ENCODE data around the gene TTC34. TPM values are rescaled to one million over a fixed set of nuclear protein-coding genes. Genes with fewer than 3 reads are reported as not detected.

TTC34 gene
- total and polyA plus RNA-seq, 9 donors: 0.12 to 3.2 (median 2.2) TPM

DNA sequence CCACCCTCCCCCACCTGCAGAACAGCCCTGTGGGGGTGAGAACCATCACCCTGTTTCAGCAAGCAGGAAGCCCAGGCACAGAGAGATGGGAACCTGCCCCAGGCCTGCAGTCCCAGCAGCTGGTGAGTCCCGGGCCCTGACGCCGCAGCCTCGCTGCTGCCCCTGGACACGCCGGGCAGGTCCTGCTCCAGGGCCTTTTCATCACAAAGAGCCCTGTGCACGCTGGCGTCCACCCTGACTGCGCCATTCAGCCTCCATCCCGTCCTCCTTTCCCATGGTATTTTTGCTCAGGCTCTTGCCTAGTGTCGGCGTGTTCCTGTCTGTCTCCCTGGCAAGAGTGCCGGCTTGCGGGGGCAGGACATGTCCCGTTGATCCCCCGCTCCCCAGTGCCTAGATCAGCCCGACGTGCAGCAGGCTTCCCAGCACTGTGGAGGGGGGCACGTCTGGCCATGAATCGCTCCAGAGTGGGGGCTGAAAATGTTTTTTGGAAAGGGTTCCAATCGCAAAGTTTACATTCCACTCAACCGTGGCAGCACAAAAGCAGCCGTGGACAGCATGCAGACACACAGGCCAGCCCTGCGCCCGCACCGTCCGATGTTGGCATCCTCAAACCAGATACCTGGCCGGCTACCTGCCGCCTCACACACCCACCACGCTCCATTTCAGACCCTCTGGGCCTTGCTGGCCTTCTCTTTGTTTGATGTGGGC is 6.3 kb upstream of the TTC34 start:
- peaks cover 0 to 8% of the 10 kb centered on the region in 2 donors for H3K9me3 ChIP-seq
- intact Hi-C loops (cut with DNase I): no loop called here
- no peak overlapping the region for H3K27ac ChIP-seq
- H3K4me1 ChIP-seq (ENCODE audit: insufficient read depth): no peaks in the 10 kb centered on the region
- H3K27me3 ChIP-seq: no peaks in the 10 kb centered on the region
- no peak for TF ChIP-seq EP300 (IDR thresholded peaks at IDR 0.05)
- TF ChIP-seq, protein P1, sequence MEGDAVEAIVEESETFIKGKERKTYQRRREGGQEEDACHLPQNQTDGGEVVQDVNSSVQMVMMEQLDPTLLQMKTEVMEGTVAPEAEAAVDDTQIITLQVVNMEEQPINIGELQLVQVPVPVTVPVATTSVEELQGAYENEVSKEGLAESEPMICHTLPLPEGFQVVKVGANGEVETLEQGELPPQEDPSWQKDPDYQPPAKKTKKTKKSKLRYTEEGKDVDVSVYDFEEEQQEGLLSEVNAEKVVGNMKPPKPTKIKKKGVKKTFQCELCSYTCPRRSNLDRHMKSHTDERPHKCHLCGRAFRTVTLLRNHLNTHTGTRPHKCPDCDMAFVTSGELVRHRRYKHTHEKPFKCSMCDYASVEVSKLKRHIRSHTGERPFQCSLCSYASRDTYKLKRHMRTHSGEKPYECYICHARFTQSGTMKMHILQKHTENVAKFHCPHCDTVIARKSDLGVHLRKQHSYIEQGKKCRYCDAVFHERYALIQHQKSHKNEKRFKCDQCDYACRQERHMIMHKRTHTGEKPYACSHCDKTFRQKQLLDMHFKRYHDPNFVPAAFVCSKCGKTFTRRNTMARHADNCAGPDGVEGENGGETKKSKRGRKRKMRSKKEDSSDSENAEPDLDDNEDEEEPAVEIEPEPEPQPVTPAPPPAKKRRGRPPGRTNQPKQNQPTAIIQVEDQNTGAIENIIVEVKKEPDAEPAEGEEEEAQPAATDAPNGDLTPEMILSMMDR (IDR thresholded peaks at IDR 0.05): no peak
- no peak for TF ChIP-seq POLR2A (IDR thresholded peaks at IDR 0.05)
- 52 to 65% (median 57%) methylated on average over 30 of the region's 30 CpGs for WGBS, 3 donors
- no peaks in the 10 kb centered on the region for H3K36me3 ChIP-seq
- H3K4me3 ChIP-seq: no peak overlapping the region
- no peak for DNase-seq

DNA sequence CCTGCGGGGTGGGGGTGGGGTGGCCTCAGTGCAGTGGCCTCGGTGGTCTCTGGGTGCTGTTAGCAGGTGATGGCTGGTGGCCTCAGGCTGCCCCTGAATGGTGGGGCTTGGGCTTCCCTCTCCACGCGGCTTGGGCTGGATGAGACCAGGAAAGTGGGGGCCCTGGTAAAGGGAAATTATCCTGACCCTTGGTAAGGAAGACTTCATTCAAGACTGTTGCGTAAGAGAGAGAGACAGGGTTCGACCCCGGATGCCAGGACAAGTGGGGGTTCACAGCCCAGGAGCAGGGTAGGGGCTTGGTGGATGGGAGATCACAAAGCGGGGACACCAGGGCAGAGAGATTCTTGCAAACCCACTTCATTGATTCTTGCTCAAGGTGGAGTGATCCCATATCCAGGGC is 5.5 kb upstream of the TTC34 start:
- TF ChIP-seq POLR2A (IDR thresholded peaks at IDR 0.05): no peak
- TF ChIP-seq, protein P1 (IDR thresholded peaks at IDR 0.05): no peak
- TF ChIP-seq EP300 (IDR thresholded peaks at IDR 0.05): no peak
- intact Hi-C loops (cut with DNase I): no loop called here
- H3K27me3 ChIP-seq: no peaks in the 10 kb centered on the region
- 52 to 64% (median 57%) methylated on average over 8 of the region's 8 CpGs for WGBS, 3 donors
- no peak overlapping the region for H3K4me3 ChIP-seq
- no peaks in the 10 kb centered on the region for H3K4me1 ChIP-seq (ENCODE audit: insufficient read depth)
- no peak overlapping the region for H3K27ac ChIP-seq
- DNase-seq: no peak
- no peaks in the 10 kb centered on the region for H3K36me3 ChIP-seq
- peaks cover 0 to under 1% of the 10 kb centered on the region in 2 donors for H3K9me3 ChIP-seq

DNA sequence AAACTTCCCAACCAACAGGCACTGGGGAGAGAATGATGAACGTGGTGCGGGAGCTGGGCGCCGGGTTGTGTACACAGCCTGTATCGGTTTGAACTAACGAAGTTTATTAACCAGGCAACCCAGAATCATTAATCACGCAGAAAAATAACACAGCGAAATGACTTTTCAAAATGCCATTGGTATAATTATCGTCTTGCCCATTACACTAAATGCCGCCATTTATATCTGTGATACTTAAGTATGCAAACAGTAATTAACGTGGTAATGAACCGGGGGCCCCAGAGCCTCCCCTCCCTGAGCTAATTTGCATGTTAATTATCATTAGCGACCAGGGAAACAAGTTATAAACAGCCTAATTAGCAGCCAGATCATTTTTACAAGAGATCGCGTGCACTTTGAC is 5.1 kb upstream of the TTC34 start:
- no peaks in the 10 kb centered on the region for H3K4me1 ChIP-seq (ENCODE audit: insufficient read depth)
- 15 to 21% (median 15%) methylated on average over 15 of the region's 15 CpGs for WGBS, 3 donors
- no peak overlapping the region for H3K4me3 ChIP-seq
- no peaks in the 10 kb centered on the region for H3K9me3 ChIP-seq
- TF ChIP-seq EP300 (IDR thresholded peaks at IDR 0.05): no peak
- TF ChIP-seq, protein P1 (IDR thresholded peaks at IDR 0.05): no peak
- TF ChIP-seq POLR2A (IDR thresholded peaks at IDR 0.05): no peak
- H3K36me3 ChIP-seq: no peaks in the 10 kb centered on the region
- no peak overlapping the region for H3K27ac ChIP-seq
- H3K27me3 ChIP-seq: no peaks in the 10 kb centered on the region
- DNase-seq: no peak
- intact Hi-C loops (cut with DNase I): no loop called here

DNA sequence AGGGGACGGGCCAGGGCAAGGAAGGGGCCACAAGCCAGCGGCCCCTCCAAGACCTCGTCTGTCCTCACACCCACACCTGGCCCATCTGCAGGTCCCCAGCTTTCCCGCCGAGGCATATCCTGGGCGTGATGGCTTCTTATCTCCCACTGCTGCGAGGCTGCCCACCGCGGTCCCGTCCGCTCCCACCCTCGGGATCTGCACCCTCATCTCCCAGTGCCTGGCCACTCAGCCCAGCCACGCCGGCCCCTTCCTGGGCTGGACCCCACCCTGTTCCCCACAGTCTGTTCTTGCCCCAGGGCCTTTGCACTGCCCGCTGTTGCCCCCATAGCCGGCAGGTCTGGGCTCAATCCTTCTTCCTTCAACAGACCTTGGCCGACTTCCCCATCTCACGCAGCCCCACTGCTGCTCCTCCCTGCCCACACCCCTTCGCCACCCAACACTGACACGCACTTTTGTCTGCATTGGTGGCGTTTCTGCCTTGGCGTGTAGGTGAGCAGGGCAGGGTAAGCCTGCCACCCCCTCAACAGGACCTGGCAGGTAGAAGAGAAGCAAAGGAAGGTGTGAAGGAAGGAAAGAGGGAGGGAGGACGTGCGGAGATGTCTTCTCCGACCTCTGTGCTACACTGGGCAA is 4.4 kb upstream of the TTC34 start:
- intact Hi-C loops (cut with DNase I): no loop called here
- DNase-seq: no peak

More for the DNA sequence above, 4.4 kb upstream of the TTC34 start:
- no peaks in the 10 kb centered on the region for H3K27me3 ChIP-seq
- no peaks in the 10 kb centered on the region for H3K9me3 ChIP-seq
- no peak overlapping the region for H3K4me3 ChIP-seq
- no peaks in the 10 kb centered on the region for H3K4me1 ChIP-seq (ENCODE audit: insufficient read depth)
- H3K36me3 ChIP-seq: no peaks in the 10 kb centered on the region
- TF ChIP-seq, protein P1 (IDR thresholded peaks at IDR 0.05): no peak
- no peak for TF ChIP-seq EP300 (IDR thresholded peaks at IDR 0.05)
- TF ChIP-seq POLR2A (IDR thresholded peaks at IDR 0.05): no peak
- no peak overlapping the region for H3K27ac ChIP-seq
- WGBS, 3 donors: 63 to 72% (median 67%) methylated on average over 25 of the region's 25 CpGs

All from ovary (tissue), 9 donors.